ENCODE measurements around the gene PTPRN2.

The PTPRN2 gene

GRCh38 chr7:158008267-158008666, 579.4 kb downstream of the PTPRN2 start:
- no peak for DNase-seq (ENCODE audit: low read depth in 4 of 4, low spot score in 1 of 4)

- DNase-seq (ENCODE audit: low read depth in 4 of 4, low spot score in 1 of 4), result no peak
Measured at GRCh38 chr7:158007697-158008257, 579.8 kb downstream of the PTPRN2 start.

- no peak for DNase-seq (ENCODE audit: low read depth in 4 of 4, low spot score in 1 of 4)
Measured at GRCh38 chr7:158006841-158007696, 580.6 kb downstream of the PTPRN2 start.

GRCh38 chr7:158005531-158005930, 582.1 kb downstream of the PTPRN2 start:
- no peak for DNase-seq (ENCODE audit: low read depth in 4 of 4, low spot score in 1 of 4)

- DNase-seq (ENCODE audit: low read depth in 4 of 4, low spot score in 1 of 4), result no peak
Measured at GRCh38 chr7:158004123-158004490, 583.5 kb downstream of the PTPRN2 start.

GRCh38 chr7:158003441-158004122, 584.0 kb downstream of the PTPRN2 start:
- no peak for DNase-seq (ENCODE audit: low read depth in 4 of 4, low spot score in 1 of 4)

- DNase-seq (ENCODE audit: low read depth in 4 of 4, low spot score in 1 of 4), result no peak
Measured at GRCh38 chr7:158002486-158003080, 585.0 kb downstream of the PTPRN2 start.

- no peak for DNase-seq (ENCODE audit: low read depth in 4 of 4, low spot score in 1 of 4)
Measured at GRCh38 chr7:158001621-158002320, 585.9 kb downstream of the PTPRN2 start.

- DNase-seq (ENCODE audit: low read depth in 4 of 4, low spot score in 1 of 4), result no peak
Measured at GRCh38 chr7:158001003-158001402, 586.6 kb downstream of the PTPRN2 start.

- DNase-seq (ENCODE audit: low read depth in 4 of 4, low spot score in 1 of 4), result no peak
Measured at GRCh38 chr7:158000160-158000559, 587.5 kb downstream of the PTPRN2 start.

- no peak for DNase-seq (ENCODE audit: low read depth in 4 of 4, low spot score in 1 of 4)
Measured at GRCh38 chr7:157998884-157999552, 588.6 kb downstream of the PTPRN2 start.

GRCh38 chr7:157997471-157997870, 590.2 kb downstream of the PTPRN2 start:
- DNase-seq (ENCODE audit: low read depth in 4 of 4, low spot score in 1 of 4), result no peak

GRCh38 chr7:157997080-157997440, 590.6 kb downstream of the PTPRN2 start:
- DNase-seq (ENCODE audit: low read depth in 4 of 4, low spot score in 1 of 4), result no peak

GRCh38 chr7:157996359-157997079, 591.1 kb downstream of the PTPRN2 start:
- no peak for DNase-seq (ENCODE audit: low read depth in 4 of 4, low spot score in 1 of 4)

- DNase-seq (ENCODE audit: low read depth in 4 of 4, low spot score in 1 of 4), result no peak
Measured at GRCh38 chr7:157995815-157996214, 591.8 kb downstream of the PTPRN2 start.

GRCh38 chr7:157994319-157994718, 593.3 kb downstream of the PTPRN2 start:
- no peak for DNase-seq (ENCODE audit: low read depth in 4 of 4, low spot score in 1 of 4)

GRCh38 chr7:157993406-157994105, 594.1 kb downstream of the PTPRN2 start:
- no peak for DNase-seq (ENCODE audit: low read depth in 4 of 4, low spot score in 1 of 4)

GRCh38 chr7:157992511-157993160, 595.0 kb downstream of the PTPRN2 start:
- no peak for DNase-seq (ENCODE audit: low read depth in 4 of 4, low spot score in 1 of 4)

GRCh38 chr7:157991761-157992160, 595.9 kb downstream of the PTPRN2 start:
- DNase-seq (ENCODE audit: low read depth in 4 of 4, low spot score in 1 of 4), result no peak
